VCaP (cell line): ENCODE data around the gene ELF1.
"Not testable (repeated sequence)": the region's sequence is repeated elsewhere in the genome, so short reads cannot be mapped to it uniquely, and the experiment has no call there.

Source experiments
- H3K27ac ChIP-seq: fragments of 450-650 bp; 2 replicates; pipeline ENCODE4 v1.5.1; 2017
- TF ChIP-seq, protein P1 (sequence below): fragments of 450-650 bp; conservative IDR thresholded peaks from 2 replicates; pipeline ENCODE4 v1.5.1; 2017; ENCODE audit warnings: mild to moderate bottlenecking, moderate library complexity

ELF1 gene

DNA sequence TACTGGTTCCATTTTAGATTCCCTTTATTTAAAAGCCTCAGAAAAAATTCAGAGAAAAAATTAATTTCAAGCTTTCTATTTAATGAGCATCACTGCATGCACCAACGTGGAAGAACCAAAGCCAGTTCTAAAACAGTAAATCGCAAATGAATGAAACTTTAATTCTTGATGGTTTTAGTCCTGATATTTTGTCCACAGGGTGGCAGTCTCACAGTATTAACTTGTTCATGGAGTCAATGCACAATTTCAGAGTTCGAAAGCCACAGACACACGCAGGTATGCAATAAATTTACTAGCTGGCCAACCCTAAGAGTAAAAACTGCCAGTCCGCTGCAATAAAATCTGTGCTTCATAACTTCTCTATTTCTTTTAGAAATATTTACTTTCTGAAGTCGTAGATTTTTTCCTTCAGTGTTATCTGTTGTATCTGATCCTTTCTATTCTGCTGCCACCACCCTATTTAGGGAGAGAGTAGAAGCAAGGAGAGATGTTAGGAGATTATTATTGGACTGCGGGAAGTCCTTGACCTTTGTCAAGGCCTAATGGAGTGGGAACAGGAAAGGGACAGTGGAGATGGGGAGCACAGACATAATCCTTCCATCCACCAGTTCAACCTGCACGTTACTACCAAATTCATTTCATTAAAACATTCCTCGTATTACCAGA is 35.2 kb upstream of the ELF1 start:
- no peak overlapping the region for H3K27ac ChIP-seq
- TF ChIP-seq, protein P1, sequence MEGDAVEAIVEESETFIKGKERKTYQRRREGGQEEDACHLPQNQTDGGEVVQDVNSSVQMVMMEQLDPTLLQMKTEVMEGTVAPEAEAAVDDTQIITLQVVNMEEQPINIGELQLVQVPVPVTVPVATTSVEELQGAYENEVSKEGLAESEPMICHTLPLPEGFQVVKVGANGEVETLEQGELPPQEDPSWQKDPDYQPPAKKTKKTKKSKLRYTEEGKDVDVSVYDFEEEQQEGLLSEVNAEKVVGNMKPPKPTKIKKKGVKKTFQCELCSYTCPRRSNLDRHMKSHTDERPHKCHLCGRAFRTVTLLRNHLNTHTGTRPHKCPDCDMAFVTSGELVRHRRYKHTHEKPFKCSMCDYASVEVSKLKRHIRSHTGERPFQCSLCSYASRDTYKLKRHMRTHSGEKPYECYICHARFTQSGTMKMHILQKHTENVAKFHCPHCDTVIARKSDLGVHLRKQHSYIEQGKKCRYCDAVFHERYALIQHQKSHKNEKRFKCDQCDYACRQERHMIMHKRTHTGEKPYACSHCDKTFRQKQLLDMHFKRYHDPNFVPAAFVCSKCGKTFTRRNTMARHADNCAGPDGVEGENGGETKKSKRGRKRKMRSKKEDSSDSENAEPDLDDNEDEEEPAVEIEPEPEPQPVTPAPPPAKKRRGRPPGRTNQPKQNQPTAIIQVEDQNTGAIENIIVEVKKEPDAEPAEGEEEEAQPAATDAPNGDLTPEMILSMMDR = peak; percentile 70

- peak overlapping the region; percentile 10; the same call in 1 of the 2 replicates for H3K27ac ChIP-seq
- TF ChIP-seq, protein P1 = no peak
Observed at GRCh38 chr13:41053384-41053826, 34.3 kb upstream of the ELF1 start.

GRCh38 chr13:41052441-41052840 is 33.3 kb upstream of the ELF1 start:
- TF ChIP-seq, protein P1 = no peak
- peak overlapping the region; percentile 10; the same call in 1 of the 2 replicates for H3K27ac ChIP-seq

GRCh38 chr13:41049480-41050440 is 30.6 kb upstream of the ELF1 start:
- H3K27ac ChIP-seq = no peak overlapping the region
- TF ChIP-seq, protein P1 = no peak

- no peak overlapping the region for H3K27ac ChIP-seq
- TF ChIP-seq, protein P1 = no peak
Observed at GRCh38 chr13:41048640-41049039, 29.5 kb upstream of the ELF1 start.

GRCh38 chr13:41042419-41042818 is 23.3 kb upstream of the ELF1 start:
- H3K27ac ChIP-seq = not testable (repeated sequence)

- TF ChIP-seq, protein P1 = no peak
- H3K27ac ChIP-seq = no peak overlapping the region
Observed at GRCh38 chr13:41040584-41041334, 21.6 kb upstream of the ELF1 start.
